ENCODE results near the gene SEPHS1.
A peak's percentile ranks its signal among the peaks of the same experiment; 100 is the strongest.
"Not testable (repeated sequence)": the region's sequence is repeated elsewhere in the genome, so short reads cannot be mapped to it uniquely, and the experiment has no call there.

SEPHS1 gene

DNA sequence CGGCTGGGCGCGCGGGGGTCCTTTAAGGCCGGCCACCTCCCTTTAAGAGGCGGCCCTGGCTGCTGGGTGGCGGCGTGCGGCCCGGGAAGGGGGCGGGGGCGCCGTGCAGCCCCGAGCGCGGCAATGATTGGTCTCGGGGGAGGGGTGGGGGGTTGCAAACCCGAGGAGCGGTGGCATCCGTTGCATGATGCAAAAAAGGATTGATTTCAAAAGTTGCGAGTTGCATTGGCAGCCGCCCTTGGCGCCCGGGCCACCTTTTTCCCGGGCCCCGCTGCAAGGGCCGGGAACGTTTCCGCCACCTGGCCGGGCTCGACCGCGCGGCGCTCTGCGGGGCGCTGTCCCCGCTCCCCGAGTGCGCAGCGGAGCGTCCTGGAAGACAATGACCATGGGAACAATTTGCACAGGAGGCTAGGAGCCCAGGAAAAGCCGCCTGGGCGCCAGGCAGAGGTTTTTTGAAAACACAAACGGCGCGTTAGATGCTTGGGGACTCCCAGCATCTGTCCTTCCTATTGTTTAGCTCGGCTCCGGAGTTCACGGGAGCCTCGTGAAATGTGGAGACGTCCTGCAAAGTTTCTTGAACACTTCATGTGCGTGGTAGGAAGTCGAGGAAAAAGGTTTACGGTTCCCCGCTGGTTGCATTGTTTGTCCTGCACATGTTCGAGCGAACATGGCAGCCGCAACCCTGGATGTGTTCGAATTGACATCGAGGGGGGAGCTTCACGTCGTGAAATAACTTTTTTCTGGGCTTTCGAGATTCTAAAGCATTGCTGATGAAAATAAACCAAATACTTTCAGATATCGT, at the start of gene SEPHS1:
Gene SEPHS1, minus strand, starts transcription at position 78 of the 802 bp plus-strand sequence. CDS start 3,343 bp downstream, outside the sequence.
- peak; percentile 86 for DNase-seq

- no peak for DNase-seq
Observed at GRCh38 chr10:13397052-13397451, 49.0 kb upstream of the SEPHS1 start.

DNA sequence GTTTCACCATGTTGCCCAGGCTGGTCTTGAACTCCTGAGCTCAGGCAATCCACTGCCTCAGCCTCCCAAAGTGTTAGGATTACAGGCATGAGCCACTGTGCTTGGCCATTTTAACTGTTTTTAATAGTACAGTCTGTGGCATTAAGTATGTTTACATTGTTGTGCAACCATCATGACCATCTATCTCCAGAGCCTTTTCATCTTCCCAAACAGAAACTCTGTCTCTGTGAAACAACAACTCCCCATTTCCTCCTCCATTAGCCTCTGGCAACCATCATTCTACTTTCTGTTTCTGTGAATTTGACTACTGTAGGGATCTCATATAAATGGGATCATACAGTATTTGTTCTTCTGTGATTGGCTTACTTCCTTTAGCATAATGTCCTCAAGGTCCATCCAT, 48.3 kb upstream of the SEPHS1 start:
- no peak for DNase-seq

DNA sequence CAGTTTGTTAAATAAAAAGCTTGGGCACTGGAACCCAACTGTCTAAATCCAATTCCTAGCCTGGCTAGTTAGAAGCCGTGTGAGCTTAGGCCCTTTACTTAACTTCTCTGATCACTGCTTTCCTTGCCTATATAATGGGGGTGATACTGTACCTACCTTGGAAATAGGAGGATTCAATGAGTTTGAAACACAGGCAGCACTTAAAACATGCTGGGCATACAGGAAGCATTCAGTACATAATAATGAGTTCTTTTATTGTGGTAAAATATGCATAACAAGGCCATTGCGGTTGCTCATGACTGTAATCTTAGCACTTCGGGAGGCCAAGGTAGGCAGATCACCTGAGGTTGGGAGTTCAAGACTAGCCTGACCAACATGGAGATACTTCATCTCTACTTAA, 47.4 kb upstream of the SEPHS1 start:
- DNase-seq: no peak

DNA sequence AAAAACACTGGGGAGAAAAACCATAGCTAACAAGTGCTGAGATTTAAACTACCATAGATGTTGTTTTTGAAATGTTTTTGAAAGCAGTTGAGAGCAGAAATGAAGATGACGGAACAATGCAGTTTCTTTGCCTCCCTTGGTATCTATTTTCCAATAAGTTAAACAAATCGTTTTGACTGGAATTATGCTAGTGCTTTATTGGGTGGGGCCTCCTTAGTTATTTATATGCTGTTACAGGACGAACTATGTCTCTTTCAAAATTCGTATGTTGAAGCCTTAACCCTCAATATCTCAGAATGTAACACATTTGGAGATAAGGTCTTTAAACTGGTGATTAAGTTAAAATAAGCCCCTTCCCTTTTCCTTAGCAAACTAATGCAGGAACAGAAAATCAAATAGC, 45.5 kb upstream of the SEPHS1 start:
- no peak for DNase-seq

- DNase-seq: no peak
Observed at GRCh38 chr10:13392701-13393100, 44.6 kb upstream of the SEPHS1 start.

- DNase-seq: peak; percentile 32
Observed at GRCh38 chr10:13390604-13391522, 42.8 kb upstream of the SEPHS1 start.

DNA sequence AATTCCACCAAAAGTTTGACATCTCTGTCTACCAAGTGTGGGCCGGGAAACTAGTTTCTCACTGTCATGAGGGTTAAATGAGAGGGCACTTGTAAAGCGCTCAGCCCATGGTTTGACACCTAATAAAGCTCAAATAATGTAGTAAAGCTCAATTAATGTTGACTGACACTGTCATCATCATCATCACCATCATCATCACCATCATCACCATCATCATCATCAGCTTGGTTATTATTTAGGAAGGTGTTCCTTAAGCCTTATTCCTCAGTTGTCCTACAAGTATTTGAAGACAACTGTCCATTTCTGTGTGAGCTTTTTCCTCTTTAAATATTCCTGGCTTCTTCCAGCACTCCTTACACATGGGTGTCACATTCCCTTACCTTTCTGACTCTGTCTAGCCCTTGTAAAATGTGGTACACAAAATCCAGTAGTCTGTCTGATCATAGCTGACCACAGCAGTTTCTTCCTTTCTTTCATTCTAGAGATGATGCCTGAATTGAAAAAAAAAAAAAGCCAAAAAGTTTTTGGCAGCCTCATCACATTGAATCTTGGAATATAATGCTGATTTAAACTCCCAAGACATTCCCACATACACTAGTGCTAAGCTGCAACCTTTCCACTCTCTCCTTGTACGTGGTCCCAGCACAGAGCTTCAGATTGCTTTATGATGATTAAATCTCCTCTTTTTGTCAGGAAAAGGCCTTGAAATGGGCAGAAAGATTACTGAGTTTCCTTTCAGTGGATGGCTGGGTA, 40.6 kb upstream of the SEPHS1 start:
- DNase-seq: no peak

DNA sequence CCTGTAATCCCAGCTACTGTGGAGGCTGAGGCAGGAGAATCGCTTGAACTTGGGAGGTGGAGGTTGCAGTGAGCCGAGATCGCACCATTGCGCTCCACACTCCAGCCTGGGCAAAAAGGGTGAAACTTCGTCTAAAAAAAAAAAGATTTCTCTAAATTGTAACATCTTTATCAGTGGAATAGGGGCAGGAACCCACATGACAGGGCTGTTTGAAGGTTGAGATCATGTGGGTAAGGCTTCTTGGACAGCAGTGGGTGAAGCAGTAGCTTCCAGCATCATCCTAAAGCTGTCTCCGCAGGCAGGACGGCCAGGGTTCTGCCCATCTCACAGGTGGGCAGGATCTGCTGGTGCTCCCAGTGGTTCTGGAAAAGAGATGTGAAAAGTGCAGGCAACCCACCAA, 37.9 kb upstream of the SEPHS1 start:
- DNase-seq: no peak

- DNase-seq: no peak
Observed at GRCh38 chr10:13383399-13383761, 35.3 kb upstream of the SEPHS1 start.

- DNase-seq: peak; percentile 19
Observed at GRCh38 chr10:13382703-13383398, 34.8 kb upstream of the SEPHS1 start.

DNA sequence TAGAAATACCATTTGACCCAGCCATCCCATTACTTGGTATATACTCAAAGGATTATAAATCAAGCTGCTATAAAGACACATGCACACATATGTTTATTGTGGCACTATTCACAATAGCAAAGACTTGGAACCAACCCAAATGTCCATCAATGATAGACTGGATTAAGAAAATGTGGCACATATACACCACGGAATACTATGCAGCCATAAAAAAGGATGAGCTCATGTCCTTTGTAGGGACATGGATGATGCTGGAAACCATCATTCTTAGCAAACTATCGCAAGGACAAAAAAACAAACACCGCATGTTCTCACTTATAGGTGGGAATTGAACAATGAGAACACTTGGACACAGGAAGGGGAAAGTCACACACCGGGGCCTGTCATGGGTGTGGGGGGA, 31.0 kb upstream of the SEPHS1 start:
- not testable (repeated sequence) for DNase-seq

DNA sequence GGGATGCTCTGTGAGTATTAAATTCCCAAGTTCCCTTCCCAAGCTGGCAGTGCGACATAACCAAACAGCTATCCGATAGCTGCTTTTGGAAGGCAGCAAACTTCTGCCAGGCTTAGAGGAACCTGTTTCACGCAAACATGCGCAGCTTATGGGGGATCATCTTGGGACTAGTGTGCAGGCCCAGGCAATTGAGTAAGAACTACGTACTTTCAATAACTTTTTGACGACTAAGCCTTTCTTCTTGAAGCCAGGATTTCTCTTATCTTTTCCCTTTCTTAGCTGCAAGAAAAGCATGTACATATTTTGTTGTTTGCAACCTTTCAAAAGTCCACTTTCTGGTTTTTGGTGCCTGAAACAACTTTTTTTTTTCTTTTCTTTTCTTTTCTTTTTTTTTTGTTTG, 28.7 kb upstream of the SEPHS1 start:
- DNase-seq: no peak

DNA sequence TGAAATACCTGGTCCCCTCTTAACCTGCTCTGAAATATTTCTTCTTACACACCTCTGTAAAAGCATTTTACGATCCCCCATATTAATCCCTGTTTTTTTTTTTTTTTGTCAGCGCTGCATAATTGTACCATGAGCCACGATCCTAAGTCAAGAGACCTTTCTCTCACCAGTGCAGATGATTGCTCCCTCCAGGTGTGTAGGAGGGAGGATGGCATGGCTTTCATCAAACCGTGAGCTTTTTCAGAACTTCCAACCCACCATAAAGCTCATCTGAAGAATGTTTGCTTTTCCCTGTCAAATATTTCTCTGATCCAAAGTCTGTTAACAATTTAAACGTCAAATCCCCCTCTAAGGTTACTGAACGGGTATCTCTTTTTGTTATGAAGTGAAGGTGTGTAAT, 28.2 kb upstream of the SEPHS1 start:
- no peak for DNase-seq

GRCh38 chr10:13375791-13376190, 27.7 kb upstream of the SEPHS1 start:
- no peak for DNase-seq

GRCh38 chr10:13373644-13374043, 25.6 kb upstream of the SEPHS1 start:
- no peak for DNase-seq

DNA sequence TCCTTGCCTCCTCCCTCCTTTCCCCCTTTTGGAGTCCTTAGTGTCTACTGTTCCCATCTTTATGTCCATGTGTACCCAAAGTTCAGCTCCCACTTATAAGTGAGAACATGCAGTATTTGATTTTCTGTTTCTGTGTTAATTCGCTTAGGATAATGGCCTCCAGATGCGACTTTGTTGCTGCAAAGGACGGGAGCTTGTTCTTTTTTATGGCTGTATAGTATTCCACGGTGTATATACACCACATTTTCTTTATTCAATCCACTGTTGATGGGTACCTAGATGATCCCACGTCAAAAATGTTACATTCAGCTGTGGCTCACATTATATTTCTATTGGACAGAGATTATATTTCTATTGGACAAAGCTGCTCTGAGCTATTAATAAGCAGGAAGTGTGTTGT, 24.4 kb upstream of the SEPHS1 start:
- no peak for DNase-seq

DNA sequence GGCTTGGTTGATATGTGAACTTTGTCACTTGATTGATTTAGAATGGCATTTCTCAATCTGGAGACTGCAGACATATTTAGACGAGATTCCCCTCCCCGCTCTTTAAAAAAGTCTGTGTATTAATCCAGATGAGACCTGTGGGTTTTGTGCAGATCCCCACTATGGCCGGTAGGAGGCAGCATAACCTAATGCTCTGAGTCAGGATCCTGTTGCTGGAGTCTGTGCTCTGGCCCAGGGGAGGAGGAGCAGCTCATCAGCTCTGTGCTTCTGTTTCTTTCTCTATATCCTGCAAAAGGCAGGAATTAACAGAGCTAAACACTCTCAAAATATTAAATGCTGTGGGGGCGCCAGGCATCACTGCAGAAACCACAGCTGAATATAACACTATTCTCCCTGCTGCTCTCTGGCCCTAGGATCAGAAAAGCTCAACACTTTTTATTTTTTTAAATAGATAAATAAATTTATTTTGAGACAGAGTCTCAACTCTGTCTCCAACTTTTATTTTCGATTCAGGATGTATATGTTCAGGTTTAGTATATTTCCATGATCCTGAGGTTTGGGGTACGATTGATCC, 23.9 kb upstream of the SEPHS1 start:
- peak; percentile 85 for DNase-seq

DNA sequence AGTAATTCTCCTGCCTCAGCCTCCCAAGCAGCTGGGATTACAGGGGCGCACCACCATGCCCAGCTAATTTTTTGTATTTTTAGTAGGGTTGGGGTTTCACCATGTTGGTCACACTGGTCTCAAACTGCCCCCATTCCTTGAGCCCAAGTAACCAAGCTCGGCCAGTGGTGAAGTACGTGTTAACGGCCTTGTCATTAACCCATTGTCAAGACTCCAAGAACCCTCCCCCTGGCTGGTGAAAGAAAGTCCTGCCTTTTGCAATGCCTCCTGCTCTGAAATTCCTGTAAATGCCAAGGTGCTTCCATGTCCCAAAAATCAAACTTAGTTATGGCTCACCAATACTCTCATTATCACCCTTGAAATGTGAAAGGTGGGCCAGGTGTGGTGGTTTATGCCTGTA, 18.8 kb upstream of the SEPHS1 start:
- DNase-seq: no peak

DNA sequence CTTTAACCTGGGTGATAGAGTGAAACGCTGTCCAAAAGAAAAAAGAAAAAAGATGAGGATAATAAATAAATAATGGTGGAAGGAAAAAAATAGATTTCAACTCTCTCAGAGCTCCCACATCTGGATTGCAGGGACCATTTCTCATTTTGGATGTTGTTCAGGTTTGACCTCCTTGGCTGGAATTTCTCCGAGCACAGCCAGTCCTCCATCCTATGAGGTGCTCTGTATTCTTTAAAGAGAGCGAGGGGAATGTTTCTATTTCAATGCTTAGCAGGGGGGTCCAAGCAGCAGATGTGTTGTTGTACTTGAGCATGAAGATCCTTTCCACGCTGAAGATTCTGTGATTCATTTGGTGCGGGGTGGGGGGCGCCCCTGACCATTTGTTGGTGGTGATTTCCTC, 17.7 kb upstream of the SEPHS1 start:
- DNase-seq: no peak

DNA sequence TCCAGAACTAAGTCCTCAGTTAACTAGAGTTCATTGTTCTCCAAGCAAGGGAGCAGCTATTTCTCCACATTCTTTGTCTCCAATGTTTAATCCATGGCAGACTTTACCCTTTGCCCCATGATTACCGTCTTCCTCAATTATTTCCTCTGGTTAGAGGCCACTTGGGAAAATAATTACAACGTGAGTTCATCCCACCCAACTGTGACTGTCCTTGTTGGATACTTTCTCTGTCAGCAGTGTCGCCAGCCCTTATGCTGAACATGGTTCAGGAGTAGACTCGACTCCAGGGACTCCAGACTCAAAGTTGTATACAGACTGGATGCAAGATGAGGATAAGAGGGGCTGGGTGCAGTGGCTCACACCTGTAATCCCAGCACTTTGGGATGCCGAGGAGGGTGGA, 17.1 kb upstream of the SEPHS1 start:
- DNase-seq: no peak

GRCh38 chr10:13360587-13360986, 12.5 kb upstream of the SEPHS1 start:
- no peak for DNase-seq

Data from femur (tissue), 1 donor.